Adrenal gland (tissue), 5 donors: ENCODE data around the gene IQCM.

Experiments used
- CTCF ChIP-seq, 6 experiments: fragments of 450-650 bp in 4 of 6; fragments of 200-600 bp in 2 of 6; sonication (generic) in 1 of 6; IDR thresholded peaks; 1 replicate in 5 of 6; 2 replicates in 1 of 6; pipeline versions ENCODE4 v1.5.1 to v1.8.0; 2016 to 2021; ENCODE audit warnings: antibody characterized with exemption in 6 of 6, mild to moderate bottlenecking in 2 of 6, moderate library complexity in 1 of 6
- POLR2A ChIP-seq, 2 donors: fragments of 450-650 bp; IDR thresholded peaks; one replicate each; pipeline ENCODE4 v1.6.1; 2017; ENCODE audit warnings: antibody characterized with exemption in 2 of 2, mild to moderate bottlenecking in 2 of 2, moderate library complexity in 1 of 2
- donor health status: DM: no; HTN: no; CAD: no.

GRCh38 chr4:149343614-149344013 lies 472.0 kb downstream of the IQCM start:
- no peak for TF ChIP-seq POLR2A (IDR thresholded peaks at IDR 0.05)
- no peak for TF ChIP-seq CTCF (IDR thresholded peaks at IDR 0.05)
